Right lobe of liver (tissue), 6 donors: ENCODE measurements around the gene AMZ1. TPM values are rescaled to one million over a fixed set of nuclear protein-coding genes. Genes with fewer than 3 reads are reported as not detected.

Source experiments
- ATAC-seq, 4 donors: fragments of 200-7000 bp; cut with Tn5 transposase; one replicate each; pipeline ENCODE4 v1.9.1; 2020; ENCODE audit warnings: mild to moderate bottlenecking in 4 of 4, moderate library complexity in 4 of 4
- DNase-seq, 3 donors: peaks; one replicate each; pipeline ENCODE4 v3.0.0-alpha.2; 2020
- H3K27ac ChIP-seq, 3 donors: fragments of 200-600 bp; one replicate each; pipeline ENCODE4 v1.8.0; 2022
- H3K27me3 ChIP-seq, 2 donors: fragments of 200-600 bp; one replicate each; pipeline ENCODE4 v1.8.0; 2022
- H3K36me3 ChIP-seq, 4 donors: fragments of 200-600 bp; sonication (generic) in 1 of 4; one replicate each; pipeline versions ENCODE4 v1.5.1 to v1.8.0; 2017 to 2022; ENCODE audit warnings: control low read depth in 1 of 4
- H3K4me1 ChIP-seq, 4 donors: fragments of 200-600 bp; sonication (generic) in 1 of 4; one replicate each; pipeline versions ENCODE4 v1.5.1 to v1.8.0; 2017 to 2022; ENCODE audit warnings: control low read depth in 1 of 4
- H3K4me3 ChIP-seq, 3 donors: fragments of 200-600 bp; one replicate each; pipeline ENCODE4 v1.8.0; 2022
- H3K9me3 ChIP-seq, 4 donors: fragments of 200-600 bp; sonication (generic) in 1 of 4; one replicate each; pipeline versions ENCODE4 v1.5.1 to v1.8.0; 2017 to 2022; ENCODE audit warnings: control low read depth in 1 of 4
- POLR2A ChIP-seq: fragments of 450-650 bp; IDR thresholded peaks from one replicate; pipeline ENCODE4 v1.6.1; 2017; ENCODE audit warnings: antibody characterized with exemption, mild to moderate bottlenecking
- WGBS: methylation state at CpG from one replicate; pipeline ENCODE4 v1.1.6; 2018; ENCODE audit warnings: low coverage, low lambda C conversion rate; ENCODE audit not compliant: insufficient coverage; ENCODE audit errors: missing lambda C conversion rate; 5-methylcytosine and 5-hydroxymethylcytosine counted together
- intact Hi-C, 2 donors: fragments of 100-400 bp; cut with DNase I; formaldehyde crosslinking; loops; one replicate each; pipeline versions ENCODE4 v1.11.2 to v1.14.1; 2022
- total RNA-seq, 6 experiments: library from RNA; depleted of rRNA in 2 of 6; stranded (reverse); fragments of >200 nt in 2 of 6; fragmentation: NEBNext Ultra II Directional in 3 of 6; extraction: Animal tissue kit (Norgen Biotek cat#: 25700) in 3 of 6; gene quantifications; one replicate each; pipeline versions ENCODE4 v1.1.0 to v1.2.4, GENCODE V29; 2016 to 2023
- TF ChIP-seq, protein P1 (sequence below), 4 donors: fragments of 200-600 bp in 3 of 4; fragments of 450-650 bp in 1 of 4; IDR thresholded peaks; one replicate each; pipeline versions ENCODE4 v1.5.1 to v1.8.0; 2016 to 2022; ENCODE audit warnings: antibody characterized with exemption in 4 of 4, mild to moderate bottlenecking in 2 of 4
- donor health status: DM: no; HTN: yes; CAD: no.
- donor health status: DM: no; HTN: no; CAD: no.
- donor health status: DM: no; HTN: no; CAD: no.
- donor health status: DM: no; HTN: yes; CAD: no.
- donor health status: DM: no; HTN: yes; CAD: no.

Gene AMZ1
- total RNA-seq, 6 experiments from 2014 or later = 0.42 to 5.8 (median 1.4) TPM; not detected in 1

DNA sequence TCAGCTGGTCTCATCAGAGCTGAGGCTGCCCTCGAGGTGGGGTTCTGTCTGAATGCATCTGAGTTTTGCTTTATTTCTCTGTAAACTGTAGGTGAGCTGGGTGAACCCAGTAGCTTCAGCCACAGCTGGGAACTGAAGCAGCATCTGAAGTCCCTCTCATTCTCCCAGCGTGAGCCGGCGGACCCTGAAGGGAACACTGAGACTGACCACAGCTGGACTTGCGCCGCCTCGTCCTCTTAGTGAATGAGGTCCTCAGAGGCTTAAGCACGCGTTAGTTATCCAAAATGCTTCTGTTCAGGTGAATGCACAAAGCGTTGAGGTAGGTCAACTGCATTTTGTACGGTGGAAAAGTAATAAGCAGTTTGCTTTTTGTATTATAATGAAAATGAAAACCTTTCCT lies 76.6 kb downstream of the AMZ1 start:
- intact Hi-C loops = no loop called here
- H3K27ac ChIP-seq = no peak overlapping the region

More for the DNA sequence above, 76.6 kb downstream of the AMZ1 start:
- WGBS = 95% methylated on average over 5 of the region's 11 CpGs
- H3K9me3 ChIP-seq = no peaks in the 10 kb centered on the region
- no peak overlapping the region for H3K4me3 ChIP-seq
- H3K36me3 ChIP-seq = no peaks in the 10 kb centered on the region
- TF ChIP-seq, protein P1, sequence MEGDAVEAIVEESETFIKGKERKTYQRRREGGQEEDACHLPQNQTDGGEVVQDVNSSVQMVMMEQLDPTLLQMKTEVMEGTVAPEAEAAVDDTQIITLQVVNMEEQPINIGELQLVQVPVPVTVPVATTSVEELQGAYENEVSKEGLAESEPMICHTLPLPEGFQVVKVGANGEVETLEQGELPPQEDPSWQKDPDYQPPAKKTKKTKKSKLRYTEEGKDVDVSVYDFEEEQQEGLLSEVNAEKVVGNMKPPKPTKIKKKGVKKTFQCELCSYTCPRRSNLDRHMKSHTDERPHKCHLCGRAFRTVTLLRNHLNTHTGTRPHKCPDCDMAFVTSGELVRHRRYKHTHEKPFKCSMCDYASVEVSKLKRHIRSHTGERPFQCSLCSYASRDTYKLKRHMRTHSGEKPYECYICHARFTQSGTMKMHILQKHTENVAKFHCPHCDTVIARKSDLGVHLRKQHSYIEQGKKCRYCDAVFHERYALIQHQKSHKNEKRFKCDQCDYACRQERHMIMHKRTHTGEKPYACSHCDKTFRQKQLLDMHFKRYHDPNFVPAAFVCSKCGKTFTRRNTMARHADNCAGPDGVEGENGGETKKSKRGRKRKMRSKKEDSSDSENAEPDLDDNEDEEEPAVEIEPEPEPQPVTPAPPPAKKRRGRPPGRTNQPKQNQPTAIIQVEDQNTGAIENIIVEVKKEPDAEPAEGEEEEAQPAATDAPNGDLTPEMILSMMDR (IDR thresholded peaks at IDR 0.05) = no peak
- no peak for TF ChIP-seq POLR2A
- DNase-seq = no peak
- no peaks in the 10 kb centered on the region for H3K27me3 ChIP-seq
- H3K4me1 ChIP-seq = no peaks in the 10 kb centered on the region
- ATAC-seq = no peak

Other genes with a start within 250 kb of the AMZ1 start
- not detected for gene GRIFIN, start 211.8 kb upstream of the AMZ1 start, total RNA-seq
- 1 to 10 TPM; 1.0 to 4.3 (median 1.7) TPM for gene LFNG, start 168.4 kb upstream of the AMZ1 start, total RNA-seq
- gene BRAT1, start 132.7 kb upstream of the AMZ1 start, total RNA-seq = 10 to 100 TPM; 11.1 to 25.9 (median 14.8) TPM
- 1 to 10 TPM; 3.7 to 7.0 (median 4.0) TPM for gene IQCE, start 129.2 kb upstream of the AMZ1 start, total RNA-seq
- 10 to 100 TPM; 10.3 to 59.3 (median 37.6) TPM for gene TTYH3, start 56.2 kb upstream of the AMZ1 start, total RNA-seq
- gene GNA12, start 156.1 kb downstream of the AMZ1 start, total RNA-seq = 10 to 100 TPM; 10.3 to 32.1 (median 14.1) TPM